ENCODE data around the gene ARHGAP12.

DNA sequence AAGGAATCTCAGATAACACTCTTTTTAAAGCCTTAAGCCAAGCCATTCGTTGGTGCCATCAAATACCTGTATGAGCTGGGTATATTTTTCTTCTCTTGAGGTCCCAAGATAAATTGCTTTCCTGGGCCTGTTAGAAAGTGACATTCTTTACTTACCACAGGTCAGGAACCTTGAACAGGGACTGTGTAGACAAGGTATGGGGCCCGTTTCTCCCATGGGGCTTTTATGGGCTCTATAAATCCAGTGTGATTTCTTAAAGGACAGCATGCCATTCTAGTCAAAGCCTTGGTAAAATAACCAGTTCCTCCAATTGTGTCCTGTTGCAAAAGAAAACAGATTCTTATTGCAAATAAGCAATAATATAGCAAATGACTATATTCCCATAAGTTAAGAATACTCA lies 24.8 kb upstream of the ARHGAP12 start:
- TF ChIP-seq, protein P1, sequence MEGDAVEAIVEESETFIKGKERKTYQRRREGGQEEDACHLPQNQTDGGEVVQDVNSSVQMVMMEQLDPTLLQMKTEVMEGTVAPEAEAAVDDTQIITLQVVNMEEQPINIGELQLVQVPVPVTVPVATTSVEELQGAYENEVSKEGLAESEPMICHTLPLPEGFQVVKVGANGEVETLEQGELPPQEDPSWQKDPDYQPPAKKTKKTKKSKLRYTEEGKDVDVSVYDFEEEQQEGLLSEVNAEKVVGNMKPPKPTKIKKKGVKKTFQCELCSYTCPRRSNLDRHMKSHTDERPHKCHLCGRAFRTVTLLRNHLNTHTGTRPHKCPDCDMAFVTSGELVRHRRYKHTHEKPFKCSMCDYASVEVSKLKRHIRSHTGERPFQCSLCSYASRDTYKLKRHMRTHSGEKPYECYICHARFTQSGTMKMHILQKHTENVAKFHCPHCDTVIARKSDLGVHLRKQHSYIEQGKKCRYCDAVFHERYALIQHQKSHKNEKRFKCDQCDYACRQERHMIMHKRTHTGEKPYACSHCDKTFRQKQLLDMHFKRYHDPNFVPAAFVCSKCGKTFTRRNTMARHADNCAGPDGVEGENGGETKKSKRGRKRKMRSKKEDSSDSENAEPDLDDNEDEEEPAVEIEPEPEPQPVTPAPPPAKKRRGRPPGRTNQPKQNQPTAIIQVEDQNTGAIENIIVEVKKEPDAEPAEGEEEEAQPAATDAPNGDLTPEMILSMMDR (tag by site-specific recombination; IDR thresholded peaks at IDR 0.05) = no peak
- TF ChIP-seq ZNF24 (tag by site-specific recombination; IDR thresholded peaks at IDR 0.05) = no peak
- TF ChIP-seq PBX3 (CRISPR knock-in tag; IDR thresholded peaks at IDR 0.05) = no peak
- TF ChIP-seq, protein P2, sequence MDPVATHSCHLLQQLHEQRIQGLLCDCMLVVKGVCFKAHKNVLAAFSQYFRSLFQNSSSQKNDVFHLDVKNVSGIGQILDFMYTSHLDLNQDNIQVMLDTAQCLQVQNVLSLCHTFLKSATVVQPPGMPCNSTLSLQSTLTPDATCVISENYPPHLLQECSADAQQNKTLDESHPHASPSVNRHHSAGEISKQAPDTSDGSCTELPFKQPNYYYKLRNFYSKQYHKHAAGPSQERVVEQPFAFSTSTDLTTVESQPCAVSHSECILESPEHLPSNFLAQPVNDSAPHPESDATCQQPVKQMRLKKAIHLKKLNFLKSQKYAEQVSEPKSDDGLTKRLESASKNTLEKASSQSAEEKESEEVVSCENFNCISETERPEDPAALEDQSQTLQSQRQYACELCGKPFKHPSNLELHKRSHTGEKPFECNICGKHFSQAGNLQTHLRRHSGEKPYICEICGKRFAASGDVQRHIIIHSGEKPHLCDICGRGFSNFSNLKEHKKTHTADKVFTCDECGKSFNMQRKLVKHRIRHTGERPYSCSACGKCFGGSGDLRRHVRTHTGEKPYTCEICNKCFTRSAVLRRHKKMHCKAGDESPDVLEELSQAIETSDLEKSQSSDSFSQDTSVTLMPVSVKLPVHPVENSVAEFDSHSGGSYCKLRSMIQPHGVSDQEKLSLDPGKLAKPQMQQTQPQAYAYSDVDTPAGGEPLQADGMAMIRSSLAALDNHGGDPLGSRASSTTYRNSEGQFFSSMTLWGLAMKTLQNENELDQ (tag by site-specific recombination; IDR thresholded peaks at IDR 0.05; ENCODE audit: low read depth) = no peak
- TF ChIP-seq ZNF555 (tag by site-specific recombination; conservative IDR thresholded peaks at IDR 0.05) = no peak
- TF ChIP-seq, protein P3, sequence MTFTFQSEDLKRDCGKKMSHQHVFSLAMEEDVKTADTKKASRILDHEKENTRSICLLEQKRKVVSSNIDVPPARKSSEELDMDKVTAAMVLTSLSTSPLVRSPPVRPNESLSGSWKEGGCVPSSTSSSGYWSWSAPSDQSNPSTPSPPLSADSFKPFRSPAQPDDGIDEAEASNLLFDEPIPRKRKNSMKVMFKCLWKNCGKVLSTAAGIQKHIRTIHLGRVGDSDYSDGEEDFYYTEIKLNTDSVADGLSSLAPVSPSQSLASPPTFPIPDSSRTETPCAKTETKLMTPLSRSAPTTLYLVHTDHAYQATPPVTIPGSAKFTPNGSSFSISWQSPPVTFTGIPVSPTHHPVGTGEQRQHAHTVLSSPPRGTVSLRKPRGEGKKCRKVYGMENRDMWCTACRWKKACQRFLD (tag by site-specific recombination; IDR thresholded peaks at IDR 0.05) = no peak
- no peak for TF ChIP-seq YY1 (tag by site-specific recombination; IDR thresholded peaks at IDR 0.05)
- no peak for TF ChIP-seq GLI4 (tag by site-specific recombination; IDR thresholded peaks at IDR 0.05)
- TF ChIP-seq, protein P4, sequence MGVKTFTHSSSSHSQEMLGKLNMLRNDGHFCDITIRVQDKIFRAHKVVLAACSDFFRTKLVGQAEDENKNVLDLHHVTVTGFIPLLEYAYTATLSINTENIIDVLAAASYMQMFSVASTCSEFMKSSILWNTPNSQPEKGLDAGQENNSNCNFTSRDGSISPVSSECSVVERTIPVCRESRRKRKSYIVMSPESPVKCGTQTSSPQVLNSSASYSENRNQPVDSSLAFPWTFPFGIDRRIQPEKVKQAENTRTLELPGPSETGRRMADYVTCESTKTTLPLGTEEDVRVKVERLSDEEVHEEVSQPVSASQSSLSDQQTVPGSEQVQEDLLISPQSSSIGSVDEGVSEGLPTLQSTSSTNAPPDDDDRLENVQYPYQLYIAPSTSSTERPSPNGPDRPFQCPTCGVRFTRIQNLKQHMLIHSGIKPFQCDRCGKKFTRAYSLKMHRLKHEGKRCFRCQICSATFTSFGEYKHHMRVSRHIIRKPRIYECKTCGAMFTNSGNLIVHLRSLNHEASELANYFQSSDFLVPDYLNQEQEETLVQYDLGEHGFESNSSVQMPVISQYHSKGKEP (tag by site-specific recombination; IDR thresholded peaks at IDR 0.05) = no peak
